ENCODE data around the gene NCKAP5. TPM values are rescaled to one million over a fixed set of nuclear protein-coding genes. Genes with fewer than 3 reads are reported as not detected.

NCKAP5 gene
- total and polyA plus RNA-seq, 2 of the 8 experiments (the other 6 are each of a cell fraction or from before 2014, with no cell fraction given) = 0.27 to 0.86 TPM

GRCh38 chr2:133123393-133123792 is 444.9 kb downstream of the NCKAP5 start:
- H3K27ac ChIP-seq (ENCODE audit: low read depth, low read length) = no peak overlapping the region
- no peak overlapping the region for H3K9ac ChIP-seq (replicated peaks in 1 of 4; ENCODE audit: extremely low read depth in 1 of 4, low read depth in 3 of 4, low read length in 3 of 4)
- ChIA-PET POLR2A (ENCODE audit: partially characterized antibody) (no interaction called here), CTCF (ENCODE audit: partially characterized antibody) (no interaction called here)
- H3K79me2 ChIP-seq (ENCODE audit: control insufficient read depth in 1 of 2, insufficient read depth in 2 of 2, low read length in 2 of 2) = no peaks in the 10 kb centered on the region
- H4K20me1 ChIP-seq (replicated peaks in 1 of 2; ENCODE audit: control insufficient read depth in 1 of 2, insufficient read depth in 2 of 2, low read length in 2 of 2) = no peaks in the 10 kb centered on the region
- H3K18ac ChIP-seq (ENCODE audit: extremely low read depth, low read length) = no peak overlapping the region
- no peaks in the 10 kb centered on the region for H3K9me3 ChIP-seq (ENCODE audit: insufficient read depth in 2 of 2, low read depth in 1 of 2, low read length in 1 of 2)
- H3K4ac ChIP-seq (replicated peaks; ENCODE audit: insufficient read length, low read depth, low read length) = no peak overlapping the region
- no peak overlapping the region for H3K56ac ChIP-seq (replicated peaks; ENCODE audit: insufficient read length, low read depth, low read length)
- DNase-seq (ENCODE audit: low read depth in 1 of 2, low spot score in 2 of 2) (no peak), FAIRE-seq (no peak)
- no peak overlapping the region for H2BK12ac ChIP-seq (ENCODE audit: low read depth, low read length)
- H4K8ac ChIP-seq (ENCODE audit: extremely low read depth, insufficient read depth, low read length) = no peak overlapping the region
- no peak overlapping the region for H2AFZ ChIP-seq (ENCODE audit: low read length)
- H3K14ac ChIP-seq (ENCODE audit: insufficient read length) = no peak overlapping the region
- 100% methylated on average over 1 of the region's 1 CpG; no CpG with 5 or more reads in 1 of the 2 experiments for WGBS, 2 experiments (ENCODE audit: extremely low coverage in 1 of 2, insufficient coverage in 1 of 2, insufficient read length in 1 of 2, insufficient replicate concordance in 2 of 2, low coverage in 1 of 2, low lambda C conversion rate in 2 of 2, missing lambda C conversion rate in 1 of 2)
- no peaks in the 10 kb centered on the region for H3K4me1 ChIP-seq (replicated peaks in 1 of 4; ENCODE audit: control insufficient read depth in 3 of 4, insufficient read depth in 4 of 4, low read length in 3 of 4)
- H4K5ac ChIP-seq (ENCODE audit: insufficient read length, low read depth, low read length) = no peak overlapping the region
- no peak overlapping the region for H3K23ac ChIP-seq (ENCODE audit: insufficient read length)
- H2BK15ac ChIP-seq (ENCODE audit: low read length) = no peak overlapping the region
- no peak overlapping the region for H3K4me3 ChIP-seq (ENCODE audit: extremely low read depth in 1 of 4, insufficient read depth in 2 of 4, low read depth in 3 of 4, low read length in 4 of 4)
- no peaks in the 10 kb centered on the region for H3K23me2 ChIP-seq (ENCODE audit: low read depth, low read length)
- H4K91ac ChIP-seq (replicated peaks; ENCODE audit: insufficient read length, low read length) = no peak overlapping the region
- H3K4me2 ChIP-seq (ENCODE audit: insufficient read depth in 1 of 2, low read depth in 2 of 2, low read length in 2 of 2) = no peak overlapping the region
- no peak for TF ChIP-seq GABPA (IDR thresholded peaks at IDR 0.05; ENCODE audit: borderline replicate concordance, insufficient read depth, low read length)
- TF ChIP-seq RAD21 (IDR thresholded peaks at IDR 0.05 in 1 of 2, conservative IDR thresholded peaks at IDR 0.05 in 1 of 2; ENCODE audit: low read depth in 2 of 2, low read length in 2 of 2) = no peak
- TF ChIP-seq E2F6 (IDR thresholded peaks at IDR 0.05) = no peak
- no peak for TF ChIP-seq POLR2A (IDR thresholded peaks at IDR 0.05; ENCODE audit: control extremely low read depth in 1 of 2, low read depth in 2 of 2, low read length in 2 of 2)
- no peak for TF ChIP-seq SP2 (IDR thresholded peaks at IDR 0.05; ENCODE audit: low read length)
- TF ChIP-seq NRF1 (IDR thresholded peaks at IDR 0.05; ENCODE audit: low read depth, low read length) = no peak
- no peak for TF ChIP-seq CHD1 (IDR thresholded peaks at IDR 0.05; ENCODE audit: low read depth, low read length)
- TF ChIP-seq HDAC6 (IDR thresholded peaks at IDR 0.05; ENCODE audit: low read depth, low read length) = no peak
- TF ChIP-seq SUZ12 (IDR thresholded peaks at IDR 0.05; ENCODE audit: low read length) = no peak
- TF ChIP-seq, protein P1, sequence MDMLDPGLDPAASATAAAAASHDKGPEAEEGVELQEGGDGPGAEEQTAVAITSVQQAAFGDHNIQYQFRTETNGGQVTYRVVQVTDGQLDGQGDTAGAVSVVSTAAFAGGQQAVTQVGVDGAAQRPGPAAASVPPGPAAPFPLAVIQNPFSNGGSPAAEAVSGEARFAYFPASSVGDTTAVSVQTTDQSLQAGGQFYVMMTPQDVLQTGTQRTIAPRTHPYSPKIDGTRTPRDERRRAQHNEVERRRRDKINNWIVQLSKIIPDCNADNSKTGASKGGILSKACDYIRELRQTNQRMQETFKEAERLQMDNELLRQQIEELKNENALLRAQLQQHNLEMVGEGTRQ (IDR thresholded peaks at IDR 0.05; ENCODE audit: low read length) = no peak
- no peak for TF ChIP-seq NANOG (IDR thresholded peaks at IDR 0.05; ENCODE audit: insufficient read depth, low read depth, low read length, poor library complexity, severe bottlenecking)
- no peak for TF ChIP-seq JUND (IDR thresholded peaks at IDR 0.05; ENCODE audit: low read length)
- no peak for TF ChIP-seq GTF2F1 (IDR thresholded peaks at IDR 0.05; ENCODE audit: borderline replicate concordance, low read depth, low read length)
- H2AK5ac ChIP-seq (ENCODE audit: low read depth, low read length) = no peak overlapping the region
- no peak overlapping the region for H2BK120ac ChIP-seq (replicated peaks; ENCODE audit: low read depth, low read length)
- H3K36me3 ChIP-seq (ENCODE audit: control insufficient read depth in 2 of 4, insufficient read depth in 4 of 4, low read length in 3 of 4) = no peaks in the 10 kb centered on the region
- no peaks in the 10 kb centered on the region for H3K79me1 ChIP-seq (ENCODE audit: low read depth, low read length)
- H3K27me3 ChIP-seq (replicated peaks in 1 of 4; ENCODE audit: control insufficient read depth in 3 of 4, extremely low read depth in 1 of 4, insufficient read depth in 3 of 4, low read length in 3 of 4) = no peaks in the 10 kb centered on the region
- no peak overlapping the region for H2BK20ac ChIP-seq (ENCODE audit: low read length)
- no peak overlapping the region for H2BK5ac ChIP-seq (ENCODE audit: low read depth, low read length)
